GM19351 (cell line): Measurements from ENCODE around the gene CHN2.
"Not testable (repeated sequence)": the region's sequence is repeated elsewhere in the genome, so short reads cannot be mapped to it uniquely, and the experiment has no call there.

Experiments used
- ATAC-seq: cut with Tn5 transposase; IDR thresholded peaks from one replicate; pipeline ENCODE4 v1.9.1; 2021; ENCODE audit warnings: mild to moderate bottlenecking, moderate library complexity; ENCODE audit not compliant: unreplicated experiment

Gene CHN2

DNA sequence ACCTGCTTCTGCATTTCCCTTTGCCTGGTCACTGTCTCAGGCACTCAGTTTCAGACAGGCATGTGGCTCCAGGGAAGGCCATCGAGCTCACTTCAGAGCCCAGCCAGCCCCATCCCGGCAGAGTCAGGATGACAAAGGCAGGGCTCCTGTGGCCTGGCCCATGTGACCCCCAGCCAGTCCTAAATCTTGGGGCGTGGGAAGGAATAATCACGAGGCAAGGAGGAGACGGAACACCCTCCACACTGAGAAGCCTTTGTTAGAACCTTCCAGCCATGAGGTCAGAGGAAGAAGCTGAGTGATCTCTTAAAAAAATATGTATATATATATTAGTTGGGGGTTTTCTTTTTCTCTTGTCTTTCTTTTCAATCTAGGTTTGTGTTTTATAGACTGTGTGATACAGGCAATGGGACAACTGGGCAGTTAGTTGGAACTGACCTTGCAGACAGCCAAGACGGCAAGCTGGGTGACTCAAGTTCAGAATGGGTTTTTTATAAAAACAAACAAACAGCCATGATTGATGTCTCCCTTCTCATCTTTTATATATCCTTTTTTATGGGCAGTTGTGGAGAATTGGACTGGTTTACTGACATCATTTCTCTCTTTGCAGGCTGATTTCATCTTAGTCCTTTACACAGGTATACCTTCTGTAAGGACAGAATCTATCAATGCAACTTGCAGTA, 60.8 kb downstream of the CHN2 start:
- ATAC-seq, result no peak

DNA sequence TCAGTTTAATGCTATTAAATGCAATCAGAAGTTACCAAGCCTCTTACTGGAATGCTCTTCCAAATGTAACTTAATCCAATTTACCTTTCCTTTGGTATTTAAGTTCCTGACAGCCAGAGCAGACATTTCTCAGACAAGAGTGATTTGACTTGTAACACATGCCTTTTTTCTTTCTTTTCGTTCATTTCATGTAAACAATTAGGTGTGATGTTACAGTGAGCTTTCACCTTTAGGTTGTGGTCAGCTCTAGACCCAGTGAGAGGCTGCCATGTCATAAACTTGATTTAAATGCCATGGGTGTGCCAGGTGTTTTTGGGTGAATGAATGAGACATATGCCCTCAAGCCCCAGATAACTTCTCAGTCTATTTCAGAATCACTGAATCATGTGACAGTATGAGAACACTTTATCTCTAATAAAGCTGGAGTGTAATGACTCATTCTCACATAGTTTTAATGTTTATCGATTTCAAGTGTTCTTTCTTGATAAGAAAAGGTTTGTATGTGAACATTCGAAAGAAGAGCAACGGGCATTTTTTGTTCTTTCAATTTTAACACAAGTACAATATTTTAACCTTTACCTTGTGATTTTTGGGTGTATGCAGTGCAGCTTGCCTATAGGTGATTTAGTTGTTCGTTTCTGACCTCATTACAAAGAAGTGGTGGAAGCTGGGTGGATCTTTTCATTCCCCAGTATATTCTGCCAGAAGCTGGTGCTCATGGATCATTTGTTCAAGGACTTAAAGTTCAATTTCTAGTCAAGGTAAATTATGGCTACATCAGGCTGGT, 61.5 kb downstream of the CHN2 start:
- no peak for ATAC-seq

DNA sequence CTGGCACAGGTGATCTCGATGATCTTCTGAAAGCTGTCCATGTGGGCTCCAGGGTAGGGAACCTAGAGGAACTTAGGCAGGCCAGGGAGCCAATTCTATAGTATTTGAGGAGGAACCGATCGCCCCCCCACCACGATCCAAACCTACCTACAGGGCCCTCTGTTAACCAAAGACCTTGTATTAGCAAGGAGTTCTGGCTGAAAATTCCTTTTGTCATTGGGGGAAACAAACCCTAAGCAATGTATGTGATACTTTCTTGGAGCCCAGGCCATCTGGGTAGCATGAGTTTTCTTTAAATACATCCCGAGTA, 62.1 kb downstream of the CHN2 start:
- no peak for ATAC-seq

DNA sequence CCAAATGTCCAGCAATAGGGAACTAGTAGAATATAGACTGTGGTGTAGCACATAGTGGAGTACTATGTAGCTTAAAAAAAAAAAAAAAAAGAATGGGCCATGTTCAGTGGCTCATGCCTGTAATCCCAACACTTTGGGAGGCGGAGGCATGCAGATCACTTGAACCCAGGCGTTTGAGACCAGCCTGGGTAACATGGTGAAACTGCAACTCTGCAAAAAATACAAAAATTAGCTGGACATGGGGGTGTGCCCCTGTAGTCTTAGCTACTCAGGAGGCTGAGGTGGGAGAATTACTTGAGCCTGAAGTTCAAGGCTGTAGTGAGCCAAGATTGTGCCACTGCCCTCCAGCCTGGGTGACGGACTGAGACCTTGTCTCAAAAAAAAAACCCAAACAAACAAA, 64.4 kb downstream of the CHN2 start:
- ATAC-seq, result no peak

DNA sequence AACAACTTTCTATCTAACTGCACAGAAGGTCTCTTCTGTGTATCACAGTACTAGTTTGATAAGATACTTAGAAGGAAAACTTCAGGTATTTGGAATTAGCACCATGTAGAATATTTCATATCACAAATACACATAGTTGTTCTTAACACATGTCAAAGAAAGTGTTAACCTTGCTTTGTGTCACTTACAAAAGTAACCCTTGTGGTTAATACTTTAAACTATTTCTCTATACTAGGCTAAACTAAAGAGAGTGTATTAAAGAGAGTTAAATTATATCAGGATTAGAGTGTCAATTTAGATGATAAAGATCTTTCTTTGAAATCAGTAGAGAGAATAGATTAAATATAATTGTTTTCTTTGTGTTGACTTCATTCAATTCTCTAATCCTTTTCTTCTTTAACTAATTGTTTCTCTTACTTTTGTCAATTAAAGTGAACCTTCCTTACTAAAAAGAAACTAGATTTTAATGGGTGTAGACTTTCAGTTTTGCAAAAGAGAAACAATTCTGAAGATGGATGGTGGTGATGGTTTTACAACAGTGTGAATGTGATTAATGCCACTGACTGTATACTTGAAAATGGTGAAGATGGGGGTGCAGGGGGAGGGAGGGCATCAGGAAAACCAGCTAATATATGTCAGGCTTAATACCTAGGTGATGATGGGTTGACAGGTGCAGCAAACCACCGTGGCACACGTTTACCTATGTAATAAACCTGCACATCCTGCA, 67.8 kb downstream of the CHN2 start:
- ATAC-seq, result no peak

DNA sequence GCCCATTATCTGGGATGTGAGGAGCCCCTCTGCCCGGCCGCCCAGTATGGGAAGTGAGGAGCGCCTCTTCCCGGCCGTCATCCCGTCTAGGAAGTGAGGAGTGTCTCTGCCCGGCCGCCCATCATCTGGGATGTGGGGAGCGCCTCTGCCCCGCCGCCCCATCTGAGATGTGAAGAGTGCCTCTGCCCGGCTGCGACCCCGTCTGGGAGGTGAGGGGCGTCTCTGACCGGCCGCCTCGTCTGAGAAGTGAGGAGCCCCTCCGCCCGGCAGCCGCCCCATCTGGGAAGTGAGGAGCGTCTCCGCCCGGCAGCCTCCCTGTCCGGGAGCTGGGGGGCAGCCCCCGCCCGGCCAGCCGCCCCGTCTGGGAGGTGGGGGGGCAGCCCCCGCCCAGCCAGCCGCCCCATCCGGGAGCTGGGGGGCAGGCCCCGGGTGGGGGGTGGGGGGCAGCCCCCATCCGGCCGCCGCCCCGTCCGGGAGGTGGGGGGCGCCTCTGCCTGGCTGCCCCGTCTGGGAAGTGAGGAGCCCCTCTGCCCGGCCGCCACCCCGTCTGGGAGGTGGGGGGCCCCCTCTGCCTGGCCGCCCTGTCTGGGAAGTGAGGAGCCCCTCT, 69.1 kb downstream of the CHN2 start:
- not testable (repeated sequence) for ATAC-seq

DNA sequence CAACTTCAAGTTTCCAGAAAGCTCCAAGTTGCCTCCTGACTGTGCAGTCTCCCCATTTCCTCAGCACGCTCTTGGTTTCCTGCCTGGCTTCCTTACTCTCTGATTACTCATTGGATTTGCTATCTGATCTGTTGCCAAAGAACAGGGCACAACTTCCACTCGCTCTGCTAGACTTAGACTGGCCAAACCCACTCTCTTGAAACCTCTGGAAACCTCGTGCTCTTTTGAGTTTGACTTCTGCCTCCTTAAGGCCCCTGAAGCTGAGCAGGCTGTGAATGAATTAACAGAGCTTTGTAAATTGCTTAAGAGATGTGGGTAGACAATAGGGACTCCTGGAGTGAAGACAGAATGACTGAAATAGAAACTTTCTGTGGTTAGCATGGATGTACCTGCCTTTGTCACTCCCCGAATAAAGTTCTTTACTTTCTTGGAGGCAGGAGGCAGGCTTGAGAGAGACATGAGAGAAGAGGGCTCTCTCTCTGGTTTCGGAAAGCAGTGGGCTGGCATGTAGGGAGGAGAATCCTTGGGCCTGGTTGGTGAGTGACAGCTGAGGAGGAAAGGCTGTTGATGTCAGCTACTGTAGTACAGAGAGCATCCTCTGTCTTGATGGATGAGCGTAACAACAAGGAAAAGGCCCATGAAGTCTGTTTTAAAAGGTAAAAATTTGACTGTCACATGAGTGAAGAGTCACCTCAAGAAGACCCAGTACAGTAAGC, 70.8 kb downstream of the CHN2 start:
- ATAC-seq, result no peak

DNA sequence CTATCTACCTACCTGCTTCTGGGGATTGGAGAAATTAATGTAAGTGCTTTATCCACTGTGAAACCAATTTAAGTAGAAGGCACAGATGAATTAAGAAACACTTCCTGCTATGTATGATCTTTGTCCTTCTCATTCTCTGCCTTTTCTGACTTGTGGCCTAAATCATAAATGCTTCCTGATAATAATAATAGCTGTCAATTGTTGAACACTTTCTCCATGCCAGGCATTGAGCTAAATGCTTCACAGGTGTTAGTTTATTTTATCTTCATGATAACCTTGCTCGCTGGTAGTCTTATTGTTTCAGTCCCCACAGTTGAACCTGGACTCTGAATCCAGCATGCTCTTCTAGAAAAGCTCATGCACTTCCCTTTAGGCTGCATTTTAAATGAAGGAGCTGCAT, 75.4 kb downstream of the CHN2 start:
- ATAC-seq, result no peak

DNA sequence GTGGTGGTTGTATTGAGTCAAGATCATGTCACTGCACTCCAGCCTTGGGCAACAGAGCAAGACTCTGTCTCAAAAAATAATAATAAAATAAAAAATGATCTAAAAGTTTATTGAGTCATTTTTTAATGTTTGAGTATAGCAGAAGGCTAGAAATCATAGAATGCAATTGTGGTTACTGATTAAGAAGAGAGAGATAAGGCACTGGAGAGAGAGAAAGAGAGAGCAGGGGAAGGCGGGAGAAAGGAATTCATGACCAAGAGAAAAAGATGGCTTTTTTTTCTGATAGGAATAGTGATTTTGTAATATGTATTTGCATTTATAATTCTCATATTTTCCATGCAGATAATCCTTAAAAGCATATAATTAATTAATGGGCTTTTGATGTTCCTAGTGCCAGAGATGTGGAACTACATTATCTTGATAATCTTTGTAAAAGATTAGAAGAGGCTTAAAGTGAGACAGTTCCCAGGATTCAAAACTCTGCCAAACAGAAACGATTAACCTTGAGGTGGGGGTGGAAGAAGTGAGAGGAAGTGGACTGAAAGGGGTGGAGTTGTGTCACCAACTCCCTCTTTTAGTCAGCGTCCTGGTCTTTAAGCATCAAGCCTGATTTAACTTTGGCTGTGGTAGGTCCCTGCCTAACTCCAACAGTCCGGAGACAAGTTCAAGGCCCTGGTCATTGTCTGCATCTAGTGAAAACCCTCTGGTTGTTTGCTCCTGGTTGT, 76.2 kb downstream of the CHN2 start:
- no peak for ATAC-seq

DNA sequence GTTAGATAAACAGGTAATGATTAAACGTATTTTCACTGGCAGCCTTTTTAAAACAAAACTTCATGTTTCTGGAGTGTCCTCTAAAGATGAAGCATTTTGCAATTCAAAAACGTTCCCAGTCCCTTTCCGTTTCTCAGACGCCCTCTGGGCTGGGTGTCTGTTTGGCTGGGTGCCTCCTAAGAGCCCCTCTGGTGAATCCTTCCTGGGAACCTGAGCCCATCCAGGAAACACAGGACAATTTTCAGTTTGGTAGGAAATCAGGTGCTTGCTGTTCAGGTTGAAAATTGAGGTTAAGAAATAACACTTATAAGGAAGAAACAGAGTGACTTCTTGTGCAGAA, 76.7 kb downstream of the CHN2 start:
- no peak for ATAC-seq

DNA sequence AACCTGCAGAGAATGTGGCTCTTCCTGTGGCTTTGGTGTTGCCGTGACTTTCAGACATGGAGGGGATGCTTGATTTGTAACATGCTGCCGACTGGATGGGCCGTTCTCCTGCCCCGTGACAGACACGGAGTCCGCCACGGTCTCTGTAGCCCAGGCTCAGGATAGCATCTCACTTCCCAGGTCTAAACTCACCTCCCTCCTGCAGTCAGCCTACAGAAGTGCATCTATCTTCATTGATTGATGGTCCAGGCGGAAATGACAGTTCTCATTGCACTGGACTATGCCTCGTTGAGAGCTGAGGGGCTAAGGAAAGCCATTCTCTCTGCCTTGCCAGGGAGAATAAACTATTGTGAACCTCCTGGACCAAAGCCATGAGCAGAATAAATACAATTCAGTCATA, 77.5 kb downstream of the CHN2 start:
- no peak for ATAC-seq

DNA sequence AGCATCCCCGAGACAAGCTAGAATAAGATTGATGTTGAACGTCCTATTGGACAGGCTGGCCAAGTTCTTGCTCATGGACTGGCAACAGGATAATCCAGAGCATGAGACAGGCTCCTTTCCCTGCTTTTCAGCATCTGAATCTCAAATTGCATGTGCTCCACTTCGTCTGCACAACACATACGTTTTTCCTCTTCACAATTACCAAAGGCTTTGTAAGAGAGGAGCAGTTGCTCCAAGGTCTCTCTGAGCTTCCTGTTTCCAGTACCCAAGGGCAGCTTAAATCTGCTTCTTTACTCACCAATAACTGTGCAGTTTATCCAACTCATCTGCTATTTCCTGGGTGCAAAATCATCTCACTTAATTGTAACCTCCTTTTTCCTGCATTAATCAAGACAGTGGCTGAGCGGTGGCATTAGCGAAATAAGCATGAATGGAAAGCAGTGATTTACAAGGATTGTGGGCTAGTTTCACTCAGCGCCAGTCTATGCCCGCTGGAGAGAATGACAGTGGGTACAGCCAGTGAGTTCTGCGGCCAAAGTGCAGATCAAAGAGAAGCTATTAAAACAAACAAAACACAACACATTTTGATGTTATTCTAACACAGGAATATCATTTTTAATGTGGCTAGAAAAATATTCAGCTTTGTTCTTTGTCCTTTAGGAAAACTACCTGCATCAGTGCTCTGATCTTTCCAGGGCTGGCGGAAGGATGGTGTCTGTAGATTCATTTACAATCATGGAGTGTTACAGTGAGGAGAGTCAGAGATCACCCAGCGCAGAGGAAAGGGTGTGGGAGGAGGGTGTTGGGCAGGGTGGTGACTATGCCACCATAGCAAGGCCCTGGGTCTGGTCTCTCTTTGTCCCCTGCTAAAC, 79.8 kb downstream of the CHN2 start:
- ATAC-seq, result no peak

DNA sequence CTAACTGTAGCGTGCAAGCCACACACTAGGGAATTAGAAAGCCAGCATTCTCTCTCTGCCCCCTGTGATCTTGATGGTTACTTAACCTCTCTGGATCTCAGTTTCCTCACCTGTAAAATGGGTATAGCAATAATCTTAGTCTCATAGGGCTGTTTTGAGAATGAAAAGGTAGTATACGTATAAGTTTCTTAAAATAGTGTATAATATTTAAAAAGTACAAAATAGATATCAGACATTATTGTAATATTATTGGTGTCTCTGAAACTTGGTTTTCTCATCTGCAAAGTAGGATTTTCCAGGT, 80.4 kb downstream of the CHN2 start:
- ATAC-seq, result no peak

DNA sequence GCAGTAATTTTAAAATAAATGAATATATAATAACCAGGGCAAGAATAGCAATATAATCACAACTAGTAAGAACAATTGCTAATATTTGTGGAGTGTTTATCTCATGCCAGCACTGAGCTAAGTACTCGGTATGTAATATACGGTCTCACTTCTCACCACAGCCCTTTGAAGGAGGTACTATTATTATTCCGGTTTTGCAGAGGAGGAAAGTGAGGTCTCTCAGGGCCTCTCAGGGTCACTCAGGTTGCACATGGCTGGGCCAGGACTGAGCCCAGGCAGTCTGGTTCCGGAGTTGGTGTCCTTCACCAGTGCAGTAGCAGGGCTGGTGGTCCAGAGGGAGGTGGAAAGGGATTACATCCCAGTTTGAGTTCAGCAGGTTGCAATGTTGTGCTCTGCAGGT, 80.9 kb downstream of the CHN2 start:
- no peak for ATAC-seq

DNA sequence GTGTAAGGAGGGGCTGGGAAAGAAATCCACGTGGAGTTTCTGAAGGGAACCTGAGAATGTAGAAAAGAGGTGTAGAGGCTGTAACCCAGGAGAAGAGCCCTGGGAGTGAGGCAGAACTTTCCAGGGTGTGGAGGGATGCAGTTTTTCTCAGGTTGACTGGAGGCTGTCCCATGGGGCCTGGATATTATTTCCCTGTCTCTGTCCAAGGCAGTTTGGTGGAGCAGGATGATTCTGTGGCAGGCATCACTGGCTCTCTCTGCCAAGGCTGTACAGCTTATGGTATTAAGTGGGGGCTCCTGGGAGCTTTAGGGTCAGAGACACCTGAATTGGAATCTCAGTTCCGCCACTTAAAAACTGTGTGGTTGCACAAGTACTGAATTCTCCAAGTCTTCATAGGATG, 81.6 kb downstream of the CHN2 start:
- no peak for ATAC-seq

DNA sequence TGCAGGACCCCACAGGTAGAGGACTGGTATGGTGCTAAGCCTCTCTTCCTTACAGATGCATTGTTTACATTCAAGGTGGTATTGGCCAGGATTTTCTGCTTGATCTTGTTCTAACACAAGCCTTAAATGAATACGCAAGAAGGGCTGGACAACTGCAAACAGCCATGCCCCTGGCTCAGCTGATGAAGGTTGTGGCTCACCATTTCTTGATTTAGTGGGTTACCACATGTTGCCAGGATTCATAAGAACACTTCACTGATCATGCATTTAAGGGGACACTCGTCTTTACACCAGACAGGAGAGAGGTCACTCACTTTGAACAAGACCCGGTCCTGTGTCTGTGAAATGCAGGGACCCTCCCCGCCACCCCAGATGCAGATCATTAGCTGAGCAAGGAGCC, 82.2 kb downstream of the CHN2 start:
- no peak for ATAC-seq

DNA sequence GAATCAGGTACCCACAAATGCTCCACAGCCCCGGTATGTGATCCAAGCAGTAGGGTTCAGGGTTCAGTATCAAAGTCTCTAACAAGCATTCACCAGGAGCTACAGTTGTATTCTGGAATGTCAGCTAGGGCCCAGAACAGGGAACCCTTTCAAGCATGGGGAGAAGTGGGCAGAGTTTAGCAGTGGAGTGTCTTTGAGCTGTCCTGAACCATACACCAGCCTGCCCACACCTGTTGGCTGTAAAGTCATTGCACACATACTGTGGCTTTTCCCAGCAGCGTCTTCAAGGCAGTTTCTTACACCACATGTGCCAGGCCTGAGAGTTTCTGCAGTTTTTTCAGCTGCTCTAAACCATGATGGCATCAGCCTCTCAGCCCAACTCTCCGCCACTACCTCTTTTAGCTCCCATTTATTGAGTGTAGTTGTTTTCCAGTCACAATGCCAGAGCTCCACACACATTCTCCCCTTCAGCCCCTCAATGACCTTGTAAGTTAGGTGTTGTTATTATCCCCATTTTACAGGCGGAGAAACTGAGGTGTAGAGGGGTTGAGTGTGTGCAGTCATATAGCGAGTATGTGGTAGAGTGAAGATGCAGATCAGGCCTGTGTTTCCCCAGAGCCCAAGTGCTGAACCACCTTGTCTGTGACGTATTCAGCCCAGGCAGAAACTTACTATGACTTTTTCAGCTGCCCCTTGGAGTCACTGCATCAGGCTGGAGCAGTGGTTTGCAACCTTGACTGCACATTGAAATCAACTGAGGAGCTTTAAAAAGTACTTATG, 83.1 kb downstream of the CHN2 start:
- ATAC-seq, result no peak

DNA sequence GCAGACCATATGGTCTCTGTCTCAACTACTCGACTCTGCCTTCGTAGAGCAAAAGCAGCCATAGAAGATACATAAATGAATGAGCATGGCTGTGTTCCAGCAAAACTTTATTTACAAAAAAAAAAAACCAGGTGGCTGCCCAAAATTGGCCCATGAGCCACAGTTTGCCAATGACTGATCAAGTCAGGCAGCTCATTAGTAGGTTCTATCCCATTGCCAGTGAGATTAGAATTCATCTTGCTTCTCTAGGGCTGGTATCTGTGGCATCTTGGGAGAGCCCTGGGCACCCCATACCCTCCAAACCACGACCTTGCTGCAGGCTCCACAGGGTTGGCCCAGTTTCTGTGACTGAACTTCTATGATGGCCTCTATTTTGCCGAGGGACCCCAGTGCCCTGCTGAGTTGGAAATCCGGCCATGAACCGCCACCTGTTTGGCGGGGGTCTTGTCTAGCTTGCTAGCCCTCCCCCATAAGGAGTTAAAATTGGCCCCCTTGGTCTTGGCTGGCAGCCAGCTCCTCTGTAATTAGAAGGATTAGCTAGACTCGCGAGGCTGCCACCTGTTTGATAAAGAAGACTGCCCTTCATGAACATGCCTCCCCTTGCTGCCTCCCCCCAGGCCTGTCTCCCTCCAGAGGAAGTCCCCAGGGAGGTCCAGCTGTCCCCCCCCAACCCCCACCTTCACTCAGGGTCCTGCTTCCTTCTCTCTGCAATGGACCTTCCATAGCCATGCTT, 83.9 kb downstream of the CHN2 start:
- ATAC-seq, result no peak
